Effector memory CD4-positive, alpha-beta T cell (primary cell): ENCODE results near the gene MRPL38.

ENCODE experiments used
- DNase-seq, 3 donors: peaks; one replicate each; pipeline ENCODE4 v3.0.0-alpha.2; 2020
- H3K27ac ChIP-seq: 2 replicates; pipeline ENCODE4 v1.7.0; 2013; ENCODE audit warnings: mild to moderate bottlenecking, low read length, moderate library complexity; ENCODE audit not compliant: insufficient read depth, poor library complexity, severe bottlenecking
- H3K27me3 ChIP-seq: replicated peaks from 2 replicates; pipeline ENCODE4 v1.7.0; 2013; ENCODE audit warnings: mild to moderate bottlenecking, low read length; ENCODE audit not compliant: insufficient read depth, control insufficient read depth, poor library complexity, severe bottlenecking
- H3K36me3 ChIP-seq: 2 replicates; pipeline ENCODE4 v1.7.0; 2013; ENCODE audit warnings: mild to moderate bottlenecking, low read length, moderate library complexity; ENCODE audit not compliant: control insufficient read depth, insufficient read depth
- H3K4me1 ChIP-seq: 2 replicates; pipeline ENCODE4 v1.7.0; 2013; ENCODE audit warnings: low read length, mild to moderate bottlenecking; ENCODE audit not compliant: control insufficient read depth, insufficient read depth, poor library complexity, severe bottlenecking
- H3K4me3 ChIP-seq: 2 replicates; pipeline ENCODE4 v1.7.0; 2013; ENCODE audit warnings: low read length, low read depth, mild to moderate bottlenecking; ENCODE audit not compliant: insufficient read depth, poor library complexity, severe bottlenecking
- H3K9me3 ChIP-seq: 2 replicates; pipeline ENCODE4 v1.7.0; 2013; ENCODE audit warnings: mild to moderate bottlenecking, low read length, moderate library complexity; ENCODE audit not compliant: control insufficient read depth

MRPL38 gene

DNA sequence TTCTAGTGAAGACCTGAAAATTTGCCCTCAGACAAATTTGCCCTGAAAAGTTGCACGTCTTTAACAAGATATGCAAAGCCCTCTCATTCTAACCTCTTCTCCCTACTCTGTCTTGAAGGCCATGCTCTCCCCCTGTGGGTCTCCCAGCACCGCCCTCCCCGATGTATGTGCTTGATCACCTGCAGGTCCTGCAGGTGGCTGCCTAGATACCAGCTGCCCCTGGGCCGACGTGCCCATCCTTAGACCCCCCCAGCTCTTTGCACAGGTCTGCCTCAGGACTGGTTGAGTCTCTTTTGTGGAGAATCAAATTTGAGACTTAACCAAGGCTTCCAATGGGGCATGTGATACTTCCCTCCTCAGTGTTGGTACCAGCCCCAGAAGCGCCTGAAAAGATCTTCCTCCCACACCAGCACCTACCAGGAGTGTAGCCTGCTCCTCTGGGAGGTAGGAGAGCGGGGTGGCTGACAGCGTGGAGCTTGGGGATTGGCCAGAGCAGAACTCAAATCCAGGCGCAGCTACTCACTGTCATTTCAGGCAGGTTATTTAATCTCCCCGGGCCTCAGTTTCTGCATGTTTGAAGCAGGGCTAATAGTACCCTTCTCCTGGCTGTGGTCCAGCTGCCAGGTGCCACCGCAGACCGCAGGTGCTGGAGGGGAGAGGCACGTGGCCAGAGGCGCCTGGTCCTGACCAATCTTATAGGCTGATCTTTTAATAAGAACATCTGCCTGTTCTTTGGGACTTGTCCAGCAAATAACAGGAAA lies 4.5 kb upstream of the MRPL38 start:
- no peaks in the 10 kb centered on the region for H3K36me3 ChIP-seq
- no peaks in the 10 kb centered on the region for H3K27me3 ChIP-seq
- H3K27ac ChIP-seq: no peak overlapping the region
- H3K9me3 ChIP-seq: no peaks in the 10 kb centered on the region
- DNase-seq: no peak
- no peak overlapping the region for H3K4me3 ChIP-seq
- peaks cover 5% of the 10 kb centered on the region for H3K4me1 ChIP-seq

DNA sequence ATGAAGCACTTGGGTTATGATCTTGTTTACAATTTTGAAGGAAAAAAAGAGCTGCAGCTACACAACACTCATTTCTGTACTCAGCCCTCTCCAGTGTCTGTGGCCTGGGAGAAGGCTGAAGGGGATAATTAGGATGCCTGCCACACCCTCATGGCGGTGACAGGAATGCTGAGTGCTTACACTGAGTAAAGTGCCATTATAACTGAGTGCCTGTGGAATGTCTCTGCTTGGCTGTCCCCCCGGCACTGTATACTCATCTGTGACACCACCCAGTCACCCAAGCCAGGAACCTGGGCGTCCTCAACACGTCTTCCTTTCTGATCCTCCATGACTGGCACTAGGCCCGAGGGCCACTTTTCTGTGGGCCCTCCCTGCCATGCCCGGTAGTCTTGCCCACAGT lies 3.5 kb upstream of the MRPL38 start:
- Histone ChIP-seq H3K36me3 (peaks cover under 1% of the 10 kb centered on the region), H3K4me1 (peaks cover 9% of the 10 kb centered on the region), H3K9me3 (no peaks in the 10 kb centered on the region), H3K27me3 (no peaks in the 10 kb centered on the region), H3K27ac (no peak overlapping the region), H3K4me3 (no peak overlapping the region)
- no peak for DNase-seq

DNA sequence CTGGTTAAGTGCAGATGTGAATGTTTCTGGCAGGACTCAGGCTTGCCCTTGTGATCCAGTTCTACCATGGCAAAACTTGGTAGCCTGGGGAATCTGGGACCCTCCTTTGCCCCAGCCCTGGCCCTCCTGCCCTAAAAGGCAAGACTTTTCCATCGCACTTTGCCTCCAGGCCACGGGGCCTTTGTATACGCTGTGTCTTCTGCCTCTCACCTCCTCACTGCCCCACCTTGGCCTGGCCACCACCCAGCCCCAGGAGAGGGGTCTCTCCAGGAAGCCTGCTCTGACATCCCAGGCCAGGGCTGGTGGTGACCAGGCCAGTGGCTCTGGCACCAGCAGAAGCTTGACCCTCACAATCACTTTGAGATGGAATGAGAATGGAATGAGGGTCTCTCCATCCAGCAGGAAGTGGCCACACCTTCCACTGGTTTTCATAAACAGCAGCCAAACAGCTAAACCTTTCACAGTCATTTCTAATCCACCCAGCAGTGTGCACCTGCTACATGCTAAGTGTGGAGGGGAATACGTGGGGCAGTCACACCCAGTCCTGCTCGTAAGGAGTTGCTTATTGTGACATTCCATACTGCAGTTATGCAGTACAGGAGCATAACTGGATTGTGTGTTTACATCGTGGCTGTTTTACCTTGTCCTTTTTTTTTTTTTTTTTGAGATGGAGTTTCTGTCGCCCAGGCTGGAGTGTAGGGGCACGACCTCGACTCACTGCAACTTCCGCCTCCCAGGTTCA lies 1.6 kb upstream of the MRPL38 start:
- H3K4me1 ChIP-seq: peaks cover 9% of the 10 kb centered on the region
- H3K36me3 ChIP-seq: peaks cover 14% of the 10 kb centered on the region
- no peak overlapping the region for H3K27ac ChIP-seq
- DNase-seq: no peak
- H3K9me3 ChIP-seq: no peaks in the 10 kb centered on the region
- no peaks in the 10 kb centered on the region for H3K27me3 ChIP-seq
- no peak overlapping the region for H3K4me3 ChIP-seq

DNA sequence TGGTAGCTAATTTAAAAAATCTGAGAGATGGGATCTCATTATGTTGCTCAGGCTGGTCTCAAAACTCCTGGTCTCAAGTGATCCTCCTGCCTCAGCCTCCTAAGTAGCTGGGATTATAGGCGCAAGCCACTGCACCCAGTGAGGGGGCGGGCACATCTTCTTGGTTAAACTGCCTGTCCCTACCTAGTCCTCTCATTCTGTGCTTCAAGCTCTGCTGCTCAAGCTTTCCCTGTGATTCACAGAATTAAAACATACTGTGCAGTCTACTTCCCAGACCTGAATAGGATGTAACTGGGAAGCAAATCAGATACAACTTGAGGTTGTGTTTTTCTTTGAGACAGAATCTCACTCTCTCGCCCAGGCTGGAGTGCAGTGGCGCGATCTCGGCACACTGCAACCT lies 2.3 kb downstream of the MRPL38 start:
- no peak overlapping the region for H3K4me3 ChIP-seq
- peaks cover 47% of the 10 kb centered on the region for H3K36me3 ChIP-seq
- DNase-seq: no peak
- H3K27me3 ChIP-seq: no peaks in the 10 kb centered on the region
- no peaks in the 10 kb centered on the region for H3K9me3 ChIP-seq
- no peak overlapping the region for H3K27ac ChIP-seq
- H3K4me1 ChIP-seq: peaks cover 9% of the 10 kb centered on the region

DNA sequence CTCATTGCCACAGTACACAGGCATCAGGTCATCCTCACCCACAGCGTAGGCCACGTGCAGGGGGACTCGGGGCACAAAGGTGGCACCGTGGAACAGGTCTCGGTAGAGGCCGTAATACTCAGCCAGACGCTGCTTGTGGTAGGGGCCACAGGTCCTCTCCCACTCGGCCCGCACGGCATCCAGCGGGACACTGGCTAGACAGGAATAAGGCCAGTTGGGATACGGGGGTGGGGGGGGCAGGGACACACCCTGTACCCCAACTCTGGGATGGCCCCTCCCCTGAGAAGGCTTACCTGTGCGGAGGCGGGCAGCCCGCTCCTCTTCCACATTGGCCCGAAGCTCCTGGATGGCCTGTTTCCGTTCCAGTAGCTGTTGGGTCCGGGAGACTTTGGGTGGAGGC lies 3.0 kb downstream of the MRPL38 start:
- Histone ChIP-seq H3K4me3 (no peak overlapping the region), H3K9me3 (no peaks in the 10 kb centered on the region), H3K36me3 (peaks cover 47% of the 10 kb centered on the region), H3K27me3 (no peaks in the 10 kb centered on the region), H3K27ac (no peak overlapping the region), H3K4me1 (peaks cover 9% of the 10 kb centered on the region)
- no peak for DNase-seq

DNA sequence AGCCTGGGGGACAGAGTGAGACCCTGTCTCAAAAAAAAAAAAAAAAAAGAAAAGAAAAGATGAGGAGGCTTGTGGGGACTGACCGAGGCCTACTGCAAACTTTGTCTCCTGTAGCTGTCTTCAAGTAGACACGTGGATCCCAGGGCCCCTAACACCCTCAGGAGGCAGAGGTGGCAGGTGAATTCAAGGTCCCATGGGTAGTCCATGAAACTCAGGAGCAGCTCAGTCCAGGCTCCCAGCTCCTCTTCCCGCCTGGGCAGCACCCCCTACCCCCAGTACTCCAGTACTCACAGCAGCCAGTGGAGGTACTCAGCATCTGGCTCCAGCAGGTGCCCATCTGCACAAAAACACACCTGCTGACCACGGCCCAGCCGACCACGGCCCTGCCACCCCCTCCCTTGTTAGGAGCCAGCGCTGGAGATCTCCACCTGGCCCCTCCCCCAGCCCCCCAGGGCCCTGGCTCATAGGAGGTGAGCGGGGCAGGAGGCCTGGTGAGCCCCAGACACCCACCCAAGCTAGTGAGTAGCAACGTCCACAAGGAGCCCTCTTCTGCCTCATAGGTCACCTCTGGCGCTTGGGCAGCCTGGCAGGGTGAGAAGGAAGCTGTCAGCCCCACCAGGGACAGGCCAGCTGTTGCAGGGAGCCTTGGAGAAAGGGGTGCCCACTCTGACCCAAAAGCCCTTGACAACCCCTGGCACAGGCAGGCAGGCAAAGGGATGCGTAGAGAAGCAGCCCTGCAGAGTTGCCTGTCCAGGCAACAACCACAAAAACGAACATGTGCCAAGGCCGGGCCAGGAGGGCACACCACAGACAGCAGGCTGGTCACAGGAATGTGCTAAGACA lies 3.8 kb downstream of the MRPL38 start:
- H3K36me3 ChIP-seq: peaks cover 47% of the 10 kb centered on the region
- no peaks in the 10 kb centered on the region for H3K27me3 ChIP-seq
- DNase-seq: no peak
- H3K27ac ChIP-seq: no peak overlapping the region
- no peaks in the 10 kb centered on the region for H3K9me3 ChIP-seq
- peaks cover 9% of the 10 kb centered on the region for H3K4me1 ChIP-seq
- no peak overlapping the region for H3K4me3 ChIP-seq

DNA sequence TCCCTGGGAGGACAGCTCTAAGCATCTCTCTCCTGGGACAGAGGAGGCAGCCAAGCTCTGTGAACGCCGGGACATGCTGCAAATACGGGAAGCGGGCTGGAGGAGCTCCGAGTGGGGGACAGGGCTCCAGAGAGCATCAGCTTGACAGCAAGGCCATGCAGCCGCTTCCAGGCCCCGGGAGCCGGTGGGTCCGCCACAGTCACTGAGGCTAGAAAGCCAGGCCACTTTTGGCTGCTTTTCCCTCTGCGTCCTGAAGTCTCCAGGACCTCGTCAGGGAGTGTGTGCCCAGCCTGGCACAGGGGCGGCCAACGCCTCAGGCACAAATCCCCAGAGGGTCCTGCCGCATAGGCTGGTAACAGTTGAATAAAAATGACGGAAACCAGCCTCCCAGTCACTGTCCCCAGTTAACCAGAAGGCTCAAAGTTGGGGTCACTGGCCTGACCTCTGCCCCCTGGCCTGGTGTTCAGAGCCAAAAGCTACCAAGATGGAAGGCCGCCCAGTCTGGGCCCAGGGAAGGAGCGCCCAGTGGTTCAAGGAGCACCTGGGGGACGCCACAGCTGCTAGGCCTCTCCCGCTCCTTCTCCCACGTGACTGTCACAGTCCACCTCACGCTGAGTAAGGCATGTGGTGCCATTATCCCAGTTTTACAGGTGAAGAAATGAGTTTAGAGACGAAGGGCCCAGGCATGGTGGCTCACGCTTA lies 4.8 kb downstream of the MRPL38 start:
- H3K9me3 ChIP-seq: no peaks in the 10 kb centered on the region
- H3K27me3 ChIP-seq: no peaks in the 10 kb centered on the region
- peaks cover 47% of the 10 kb centered on the region for H3K36me3 ChIP-seq
- H3K27ac ChIP-seq: no peak overlapping the region
- H3K4me3 ChIP-seq: no peak overlapping the region
- DNase-seq: no peak
- peaks cover 14% of the 10 kb centered on the region for H3K4me1 ChIP-seq

DNA sequence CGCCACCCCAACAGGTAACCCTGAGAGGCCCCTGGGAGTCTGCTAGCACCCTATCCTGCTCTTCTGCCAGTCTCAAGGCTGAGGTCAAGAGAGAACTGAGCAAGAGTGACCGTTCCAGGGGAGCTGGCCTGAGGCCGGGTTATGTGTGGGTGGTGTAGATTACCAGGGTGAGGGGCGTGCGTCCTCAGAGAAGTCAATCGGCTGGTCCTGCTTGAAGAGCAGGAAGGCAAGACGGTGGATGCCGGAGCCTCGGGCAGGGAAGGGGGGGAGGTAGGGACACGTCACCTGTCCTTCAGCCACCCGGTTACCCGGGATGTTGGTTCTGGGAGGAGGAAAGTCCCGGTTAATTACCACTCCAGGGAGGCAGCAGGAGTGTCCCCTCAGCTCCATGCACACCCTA lies 5.3 kb downstream of the MRPL38 start:
- H3K4me1 ChIP-seq: peaks cover 16% of the 10 kb centered on the region
- no peaks in the 10 kb centered on the region for H3K27me3 ChIP-seq
- H3K36me3 ChIP-seq: peaks cover 47% of the 10 kb centered on the region
- no peaks in the 10 kb centered on the region for H3K9me3 ChIP-seq
- no peak overlapping the region for H3K4me3 ChIP-seq
- no peak overlapping the region for H3K27ac ChIP-seq
- DNase-seq: no peak

DNA sequence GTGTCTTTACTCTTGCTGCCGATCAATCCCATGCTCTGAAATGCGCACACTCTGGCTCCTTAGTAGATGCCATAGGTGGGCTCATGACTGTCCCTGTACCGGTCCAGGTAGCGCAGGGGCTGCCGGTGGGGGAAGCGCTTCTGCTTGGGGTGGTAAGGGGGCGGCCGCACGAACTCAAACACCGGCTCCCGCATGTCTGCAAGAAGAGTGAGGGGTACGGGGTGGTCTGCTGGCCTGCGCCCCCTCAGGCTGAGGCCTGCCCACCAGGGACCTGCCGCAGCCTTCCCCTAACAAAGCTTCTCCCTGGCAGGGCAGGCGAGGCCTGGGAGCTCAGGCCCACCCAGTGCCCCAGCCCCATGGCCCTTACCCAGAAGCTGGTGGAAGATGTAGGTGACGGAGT lies 5.9 kb downstream of the MRPL38 start:
- Histone ChIP-seq H3K36me3 (peaks cover 47% of the 10 kb centered on the region), H3K4me1 (peaks cover 17% of the 10 kb centered on the region), H3K9me3 (no peaks in the 10 kb centered on the region), H3K27ac (no peak overlapping the region), H3K4me3 (no peak overlapping the region), H3K27me3 (no peaks in the 10 kb centered on the region)
- no peak for DNase-seq
